GM13977 (cell line): ENCODE measurements around the gene HSPBP1.

ENCODE experiments used
- DNase-seq: peaks from one replicate; pipeline ENCODE4 v3.0.0; 2012; ENCODE audit warnings: low spot score
- in situ Hi-C: fragments of 300-500 bp; cut with MboI; formaldehyde crosslinking; loops from one replicate; pipeline ENCODE4 v1.12.0; 2022; ENCODE audit warnings: low sequenced_read_pairs, low pct_unique_long_range_greater_than_20kb, mixed read lengths, inconsistent platforms; ENCODE audit not compliant: unreplicated experiment
- TF ChIP-seq, protein P1 (sequence below): IDR thresholded peaks from 2 replicates; pipeline ENCODE4 v1.5.1; 2012; ENCODE audit warnings: mild to moderate bottlenecking, control low read depth; ENCODE audit not compliant: insufficient read depth; ENCODE audit errors: extremely low read depth, missing control alignments

The HSPBP1 gene

GRCh38 chr19:55266404-55266803 lies 13.5 kb downstream of the HSPBP1 start:
- TF ChIP-seq, protein P1, sequence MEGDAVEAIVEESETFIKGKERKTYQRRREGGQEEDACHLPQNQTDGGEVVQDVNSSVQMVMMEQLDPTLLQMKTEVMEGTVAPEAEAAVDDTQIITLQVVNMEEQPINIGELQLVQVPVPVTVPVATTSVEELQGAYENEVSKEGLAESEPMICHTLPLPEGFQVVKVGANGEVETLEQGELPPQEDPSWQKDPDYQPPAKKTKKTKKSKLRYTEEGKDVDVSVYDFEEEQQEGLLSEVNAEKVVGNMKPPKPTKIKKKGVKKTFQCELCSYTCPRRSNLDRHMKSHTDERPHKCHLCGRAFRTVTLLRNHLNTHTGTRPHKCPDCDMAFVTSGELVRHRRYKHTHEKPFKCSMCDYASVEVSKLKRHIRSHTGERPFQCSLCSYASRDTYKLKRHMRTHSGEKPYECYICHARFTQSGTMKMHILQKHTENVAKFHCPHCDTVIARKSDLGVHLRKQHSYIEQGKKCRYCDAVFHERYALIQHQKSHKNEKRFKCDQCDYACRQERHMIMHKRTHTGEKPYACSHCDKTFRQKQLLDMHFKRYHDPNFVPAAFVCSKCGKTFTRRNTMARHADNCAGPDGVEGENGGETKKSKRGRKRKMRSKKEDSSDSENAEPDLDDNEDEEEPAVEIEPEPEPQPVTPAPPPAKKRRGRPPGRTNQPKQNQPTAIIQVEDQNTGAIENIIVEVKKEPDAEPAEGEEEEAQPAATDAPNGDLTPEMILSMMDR = no peak
- in situ Hi-C loops = no loop called here

GRCh38 chr19:55265723-55266386 lies 14.1 kb downstream of the HSPBP1 start:
- TF ChIP-seq, protein P1 = no peak
- in situ Hi-C loops = no loop called here
- DNase-seq = no peak

More at GRCh38 chr19:55266404-55266803, 13.5 kb downstream of the HSPBP1 start:
- DNase-seq = no peak

DNA sequence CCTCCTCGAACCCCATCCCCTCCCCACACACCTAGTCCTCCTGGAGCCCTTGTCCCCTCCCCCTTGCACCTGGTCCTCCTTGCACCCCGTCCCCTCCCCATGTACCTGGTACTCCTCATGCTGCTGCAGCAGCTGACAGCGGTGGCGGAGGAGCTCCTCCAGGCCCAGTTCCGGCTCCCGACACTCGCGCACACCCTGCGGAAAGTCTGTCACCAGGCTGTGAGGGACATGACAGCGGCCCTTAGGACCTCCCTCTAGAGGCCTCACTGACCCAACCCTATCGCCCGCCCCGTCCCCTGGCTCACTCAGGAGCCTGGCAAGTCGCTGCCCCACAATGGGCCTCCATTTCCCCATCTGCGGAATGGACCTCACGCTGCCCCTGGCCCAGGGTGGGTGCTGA lies 14.7 kb downstream of the HSPBP1 start:
- TF ChIP-seq, protein P1 = no peak
- in situ Hi-C loops = no loop called here
- DNase-seq = no peak

DNA sequence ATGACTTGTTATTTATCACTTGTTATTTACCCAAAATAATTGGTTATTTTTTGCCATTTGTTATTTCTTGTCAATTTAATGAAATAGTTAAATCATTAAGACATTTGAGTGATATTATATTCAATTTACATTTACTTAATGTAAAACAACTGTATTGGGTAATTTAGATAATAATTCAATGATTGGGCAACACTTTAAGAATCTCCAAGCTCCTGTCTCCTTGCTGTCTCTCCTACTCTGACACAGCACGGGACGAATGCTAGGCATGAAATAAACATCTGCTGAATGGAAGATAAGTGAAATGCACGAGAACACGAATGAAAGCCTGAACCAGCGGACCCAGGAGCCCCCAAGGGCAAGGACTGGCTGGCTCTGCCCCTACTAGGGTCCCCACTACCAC lies 15.4 kb downstream of the HSPBP1 start:
- TF ChIP-seq, protein P1 = no peak
- in situ Hi-C loops = no loop called here
- no peak for DNase-seq

GRCh38 chr19:55262359-55262758 lies 17.6 kb downstream of the HSPBP1 start:
- TF ChIP-seq, protein P1 = no peak
- DNase-seq = no peak
- in situ Hi-C loops = no loop called here

GRCh38 chr19:55261671-55262126 lies 18.2 kb downstream of the HSPBP1 start:
- in situ Hi-C loops = no loop called here
- no peak for DNase-seq
- TF ChIP-seq, protein P1 = no peak
